A549 (cell line): ENCODE data around the gene SORBS1. TPM values are rescaled to one million over a fixed set of nuclear protein-coding genes. Genes with fewer than 3 reads are reported as not detected.
A peak's percentile ranks its signal among the peaks of the same experiment; 100 is the strongest.

Experiments
- ATAC-seq, 2 experiments: fragments of 200-7000 bp in 1 of 2; fragments of >200 bp in 1 of 2; cut with Nextera tagmentation in 1 of 2; cut with Tn5 transposase in 1 of 2; 3 replicates each; pipeline versions ENCODE4 v1.8.0 to v1.9.1; 2018 to 2020; ENCODE audit warnings: mild to moderate bottlenecking in 1 of 2, moderate library complexity in 1 of 2
- CTCF ChIA-PET: fragments of 300-600 bp; sonication (Branson Sonifier 250); formaldehyde crosslinking; extraction: SDS; loops from one replicate; lab custom pipeline; 2021; ENCODE audit warnings: antibody characterized with exemption, inconsistent platforms; lab: Yijun Ruan, JAX
- POLR2A ChIA-PET: fragments of 350-600 bp; formaldehyde crosslinking; extraction: SDS; loops from one replicate; lab custom pipeline; 2021; ENCODE audit warnings: antibody characterized with exemption, inconsistent platforms; lab: Yijun Ruan, JAX
- DNase-seq, 2 experiments: peaks; one replicate each; pipeline versions ENCODE4 v3.0.0 to v3.0.0-alpha.2; 2011 to 2016; ENCODE audit warnings: low read depth in 1 of 2, low spot score in 1 of 2
- FAIRE-seq: peaks from 2 replicates; lab custom pipeline; 2011; peaks lifted over from hg19 to GRCh38; lab: Jason Lieb, UNC
- H3K27ac ChIP-seq, 2 experiments: fragments of >200 bp; sonication (Bioruptor Twin); formaldehyde crosslinking; 3 replicates each; pipeline ENCODE4 v1.5.1; 2016 to 2017
- H3K4me1 ChIP-seq: fragments of >200 bp; sonication (Bioruptor Twin); formaldehyde crosslinking; 3 replicates; pipeline ENCODE4 v1.6.1; 2016
- H3K4me2 ChIP-seq: fragments of >200 bp; sonication (Bioruptor Twin); formaldehyde crosslinking; 3 replicates; pipeline ENCODE4 v1.6.1; 2016
- H3K4me3 ChIP-seq: fragments of >200 bp; sonication (Bioruptor Twin); formaldehyde crosslinking; 3 replicates; pipeline ENCODE4 v1.5.1; 2016
- H3K9me3 ChIP-seq: fragments of >200 bp; sonication (Bioruptor Twin); formaldehyde crosslinking; 3 replicates; pipeline ENCODE4 v1.6.1; 2016
- CEBPB ChIP-seq, 2 experiments: fragments of >200 bp in 1 of 2; sonication (Bioruptor Twin) in 1 of 2; formaldehyde crosslinking in 1 of 2; IDR thresholded peaks; 2 replicates each; pipeline ENCODE4 v1.6.1; 2012 to 2016
- EP300 ChIP-seq, 2 experiments: fragments of >200 bp; sonication (Bioruptor Twin); formaldehyde crosslinking; IDR thresholded peaks; 2 replicates in 1 of 2; 3 replicates in 1 of 2; pipeline ENCODE4 v1.6.1; 2016 to 2017
- ESRRA ChIP-seq: fragments of 150-350 bp; IDR thresholded peaks from 2 replicates; pipeline ENCODE4 v1.6.1; 2014; ENCODE audit warnings: mild to moderate bottlenecking, low read length, borderline replicate concordance
- FOSL2 ChIP-seq, 2 experiments: fragments of 450-650 bp in 1 of 2; fragments of >200 bp in 1 of 2; sonication (Bioruptor Twin) in 1 of 2; formaldehyde crosslinking; IDR thresholded peaks; 2 replicates each; pipeline versions ENCODE4 v1.5.0 to v1.6.1; 2016 to 2020; ENCODE audit warnings: mild to moderate bottlenecking in 1 of 2, moderate library complexity in 1 of 2
- HOXB13 ChIP-seq: fragments of 250-450 bp; sonication (Bioruptor Pico); IDR thresholded peaks from 2 replicates; pipeline ENCODE4 v1.5.0; 2020; ENCODE audit warnings: low read depth, mild to moderate bottlenecking, moderate library complexity
- KDM1A ChIP-seq: fragments of 200-600 bp; sonication (generic); IDR thresholded peaks from 2 replicates; pipeline ENCODE4 v1.6.1; 2016; ENCODE audit warnings: low read depth, mild to moderate bottlenecking
- MAZ ChIP-seq: fragments of 150-350 bp; IDR thresholded peaks from 2 replicates; pipeline ENCODE4 v1.6.1; 2014; ENCODE audit warnings: antibody characterized with exemption, low read depth, low read length, borderline replicate concordance
- NPAS2 ChIP-seq: fragments of 250-450 bp; sonication (Bioruptor Pico); IDR thresholded peaks from 2 replicates; pipeline ENCODE4 v1.8.0; 2022; ENCODE audit warnings: mild to moderate bottlenecking, moderate library complexity, borderline replicate concordance
- NR3C1 ChIP-seq: fragments of >200 bp; sonication (Bioruptor Twin); formaldehyde crosslinking; IDR thresholded peaks from 3 replicates; pipeline ENCODE4 v1.6.1; 2017
- RFX5 ChIP-seq: fragments of 450-650 bp; IDR thresholded peaks from 2 replicates; pipeline ENCODE4 v1.7.1; 2014; ENCODE audit warnings: antibody characterized with exemption, mild to moderate bottlenecking, moderate library complexity
- SMC3 ChIP-seq: fragments of >200 bp; sonication (Bioruptor Twin); formaldehyde crosslinking; IDR thresholded peaks from 3 replicates; pipeline ENCODE4 v1.6.1; 2018; ENCODE audit warnings: inconsistent platforms
- TFCP2L1 ChIP-seq: fragments of 250-450 bp; sonication (Bioruptor Pico); IDR thresholded peaks from 2 replicates; pipeline ENCODE4 v1.5.0; 2021; ENCODE audit warnings: mild to moderate bottlenecking
- ZC3H11A ChIP-seq: fragments of 450-650 bp; IDR thresholded peaks from 2 replicates; pipeline ENCODE4 v1.6.1; 2014; ENCODE audit warnings: antibody characterized with exemption, mild to moderate bottlenecking
- ZFP36 ChIP-seq: fragments of 450-650 bp; IDR thresholded peaks from 2 replicates; pipeline ENCODE4 v1.6.1; 2014; ENCODE audit warnings: borderline replicate concordance; ENCODE audit not compliant: partially characterized antibody
- WGBS: methylation state at CpG from one replicate; pipeline ENCODE4 v1.1.6; 2017; ENCODE audit errors: missing lambda C conversion rate; 5-methylcytosine and 5-hydroxymethylcytosine counted together
- polyA plus RNA-seq, 4 experiments: library from polyadenylated mRNA; depleted of rRNA in 3 of 4; stranded (reverse); fragments of >200 nt; fragmentation: RNase III in 1 of 4; extraction: RNeasy Plus Mini Kit Qiagen cat#74134 plus additional on column Dnase treatment in 1 of 4; gene quantifications; 2 replicates in 3 of 4; 3 replicates in 1 of 4; pipeline ENCODE4 v1.2.3, GENCODE V29; 2011 to 2017
- TF ChIP-seq, protein P1 (sequence below): fragments of 150-350 bp; IDR thresholded peaks from 2 replicates; pipeline ENCODE4 v1.6.1; 2014; ENCODE audit warnings: low read depth, mild to moderate bottlenecking, low read length

The SORBS1 gene
- polyA plus RNA-seq, 2 of the 4 experiments (the other 2 are of a cell fraction) = 0.39 to 0.80 TPM

DNA sequence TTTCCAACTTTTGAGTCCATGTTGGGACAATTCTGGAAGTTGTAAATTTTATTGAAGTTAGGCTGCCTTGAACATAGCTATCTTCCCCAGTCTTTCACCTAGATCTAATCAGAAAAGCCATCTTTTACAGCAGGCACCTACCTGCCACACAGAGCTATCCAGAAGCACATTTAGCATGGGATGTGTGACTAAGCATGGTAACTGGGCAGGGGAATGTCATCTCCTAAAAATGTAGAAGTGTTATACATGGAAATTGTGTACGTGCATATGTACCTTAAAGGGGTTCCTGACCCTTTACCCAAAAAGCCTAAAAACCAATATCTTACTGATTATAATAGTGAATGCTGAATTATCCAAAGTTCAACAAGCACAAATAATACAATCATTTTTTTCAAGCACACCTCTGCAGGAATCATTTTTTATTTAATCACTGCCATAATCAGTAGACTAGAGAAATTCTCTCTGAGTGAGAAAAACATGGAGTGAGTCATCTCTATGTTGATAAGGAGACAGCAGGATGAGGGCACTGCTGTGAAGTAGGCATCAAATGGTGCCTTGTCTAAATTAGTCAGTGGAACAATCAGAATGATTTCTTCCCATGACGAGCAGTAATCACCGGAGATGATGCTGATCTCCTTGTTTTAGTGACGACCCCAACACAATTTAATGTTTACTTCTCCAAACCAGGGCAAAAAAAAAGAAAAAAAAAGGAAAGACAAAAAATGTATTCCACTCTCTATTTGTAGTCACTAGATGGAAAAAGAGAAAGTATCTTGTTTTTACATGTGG lies 75.9 kb downstream of the SORBS1 start:
- DNase-seq = no peak
- POLR2A ChIA-PET = no interaction called here
- H3K4me1 ChIP-seq = no peaks in the 10 kb centered on the region
- ATAC-seq = no peak
- H3K4me2 ChIP-seq = no peak overlapping the region
- WGBS = 66% methylated on average over 4 of the region's 4 CpGs
- H3K9me3 ChIP-seq = no peaks in the 10 kb centered on the region
- TF ChIP-seq NPAS2 (CRISPR knock-in tag) = no peak
- TF ChIP-seq FOSL2 (IDR thresholded peaks at IDR 0.05) = 0 out of 2 replicates have a peak, but pooled peaks have one; percentile 14
- peak; percentile 31; the same call in 1 of the 2 replicates for TF ChIP-seq FOSL2 (CRISPR knock-in tag; IDR thresholded peaks at IDR 0.05)
- TF ChIP-seq, all 56 proteins: peak for 1
- CTCF ChIA-PET = interaction anchor here (1.8 kb wide), 1 partner anchor 55 kb away, joined by 5 read pairs; no protein-coding TSS in a partner anchor
- FAIRE-seq = no peak
- no peak overlapping the region for H3K4me3 ChIP-seq
- H3K27ac ChIP-seq = no peak overlapping the region

DNA sequence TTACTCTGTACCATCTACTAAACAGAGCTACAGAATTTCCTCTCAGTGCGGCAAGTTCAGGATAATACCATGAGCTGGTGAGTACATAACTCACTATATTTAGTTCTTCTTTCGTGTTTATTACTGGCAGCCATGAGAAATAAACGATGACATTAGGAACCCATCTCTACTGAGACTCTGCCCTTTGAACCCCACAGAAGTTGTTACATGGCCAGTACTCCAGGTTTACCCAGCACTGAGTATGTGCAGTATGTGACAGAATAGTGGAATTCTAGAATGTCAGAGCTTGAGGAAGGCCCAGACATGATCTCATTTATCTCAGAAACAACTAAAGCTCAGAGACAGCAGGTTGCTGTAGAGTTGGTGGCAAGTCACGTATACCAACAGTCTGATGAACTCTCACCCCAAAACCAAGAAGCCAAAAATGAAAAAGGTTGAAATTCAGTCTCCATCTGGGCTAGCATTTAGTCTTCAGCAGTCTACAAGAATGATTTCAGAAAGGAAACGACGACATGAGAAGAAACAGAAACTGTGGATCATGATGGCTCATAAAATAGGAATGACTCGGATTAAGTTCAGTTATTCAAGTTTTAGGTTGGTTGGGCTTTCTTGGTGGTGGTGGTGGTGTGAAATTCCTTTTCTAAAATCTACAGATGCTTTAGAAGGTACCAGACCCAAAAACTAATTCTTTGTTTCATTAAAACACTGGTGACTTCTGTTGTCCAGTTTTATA lies 78.5 kb downstream of the SORBS1 start:
- Histone ChIP-seq H3K4me2 (no peak overlapping the region), H3K9me3 (no peaks in the 10 kb centered on the region), H3K4me3 (no peak overlapping the region), H3K27ac (no peak overlapping the region), H3K4me1 (no peaks in the 10 kb centered on the region)
- 71% methylated on average over 7 of the region's 7 CpGs for WGBS
- FAIRE-seq (no peak), ATAC-seq (no peak), DNase-seq (no peak)
- POLR2A ChIA-PET = no interaction called here
- CTCF ChIA-PET = interaction anchor here (1.2 kb wide), 2 partner anchors 37 to 53 kb away, joined by 3 read pairs; no protein-coding TSS in a partner anchor
- no peak for TF ChIP-seq EP300 (IDR thresholded peaks at IDR 0.05)
- no peak for TF ChIP-seq SMC3
- TF ChIP-seq CEBPB (IDR thresholded peaks at IDR 0.05) = no peak
- TF ChIP-seq NR3C1 = no peak
- no peak for TF ChIP-seq ZC3H11A
- no peak for TF ChIP-seq RFX5
- TF ChIP-seq, protein P1, sequence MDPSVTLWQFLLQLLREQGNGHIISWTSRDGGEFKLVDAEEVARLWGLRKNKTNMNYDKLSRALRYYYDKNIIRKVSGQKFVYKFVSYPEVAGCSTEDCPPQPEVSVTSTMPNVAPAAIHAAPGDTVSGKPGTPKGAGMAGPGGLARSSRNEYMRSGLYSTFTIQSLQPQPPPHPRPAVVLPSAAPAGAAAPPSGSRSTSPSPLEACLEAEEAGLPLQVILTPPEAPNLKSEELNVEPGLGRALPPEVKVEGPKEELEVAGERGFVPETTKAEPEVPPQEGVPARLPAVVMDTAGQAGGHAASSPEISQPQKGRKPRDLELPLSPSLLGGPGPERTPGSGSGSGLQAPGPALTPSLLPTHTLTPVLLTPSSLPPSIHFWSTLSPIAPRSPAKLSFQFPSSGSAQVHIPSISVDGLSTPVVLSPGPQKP = no peak
- TF ChIP-seq ESRRA = no peak
- no peak for TF ChIP-seq KDM1A
- TF ChIP-seq ZFP36 = no peak
- no peak for TF ChIP-seq TFCP2L1 (CRISPR knock-in tag)
- TF ChIP-seq MAZ = no peak

GRCh38 chr10:95480901-95481491 lies 80.2 kb downstream of the SORBS1 start:
- H3K4me1 ChIP-seq = no peaks in the 10 kb centered on the region
- DNase-seq (no peak), FAIRE-seq (no peak), ATAC-seq (no peak)
- CTCF ChIA-PET = interaction anchor here (0.6 to 1.2 kb wide), 2 partner anchors 16 to 51 kb away, joined by 3 read pairs; no protein-coding TSS in a partner anchor
- H3K9me3 ChIP-seq = no peaks in the 10 kb centered on the region
- 82% methylated on average over 3 of the region's 4 CpGs for WGBS
- H3K4me2 ChIP-seq = no peak overlapping the region
- no peak overlapping the region for H3K4me3 ChIP-seq
- POLR2A ChIA-PET = no interaction called here
- no peak overlapping the region for H3K27ac ChIP-seq
- TF ChIP-seq EP300 (IDR thresholded peaks at IDR 0.05) = no peak
- TF ChIP-seq HOXB13 = no peak
